ENCODE measurements around the gene KCNMA1. TPM values are rescaled to one million over a fixed set of nuclear protein-coding genes. Genes with fewer than 3 reads are reported as not detected.

KCNMA1 gene
- total RNA-seq, 1 experiment from 2014 or later = 20.7 TPM

GRCh38 chr10:77431209-77431611, 206.4 kb downstream of the KCNMA1 start:
- no TSS peak for BruUV-seq (replicated peaks)
- Histone ChIP-seq H3K9me3 (no peaks in the 10 kb centered on the region), H3K27me3 (replicated peaks; ENCODE audit: control insufficient read depth, insufficient read depth, low read length) (no peaks in the 10 kb centered on the region), H3K36me3 (ENCODE audit: control insufficient read depth, insufficient read depth, low read length) (no peaks in the 10 kb centered on the region), H3K4me3 (ENCODE audit: low read depth, low read length) (no peak overlapping the region), H3K4me1 (peaks cover 62% of the 10 kb centered on the region)
- CTCF ChIA-PET = interaction anchor here (1.0 to 1.4 kb wide), 4 partner anchors 16 to 174 kb away, joined by 3 to 8 read pairs (median 4); no protein-coding TSS in a partner anchor
- Mint-ChIP-seq H3K27ac (ENCODE audit: unreplicated experiment) (peak overlapping the region; percentile 92), H3K4me1 (ENCODE audit: low read depth, unreplicated experiment) (peaks cover 66% of the 10 kb centered on the region), H3K9me3 (ENCODE audit: unreplicated experiment) (peaks cover 18% of the 10 kb centered on the region), H3K4me3 (ENCODE audit: unreplicated experiment) (peak overlapping the region; percentile 47), H3K27me3 (ENCODE audit: insufficient read depth, unreplicated experiment) (no peaks in the 10 kb centered on the region), H3K36me3 (ENCODE audit: insufficient read depth, unreplicated experiment) (no peaks in the 10 kb centered on the region)
- POLR2A ChIA-PET = no interaction called here
- DNase-seq = peak; percentile 90 to 94
- intact Hi-C loops (cut with micrococcal nuclease; ENCODE audit: unreplicated experiment) = loop anchor here (1.0 to 2.0 kb wide), 10 partner anchors 14 to 210 kb away; no protein-coding TSS in a partner anchor
- TF ChIP-seq CTCF (IDR thresholded peaks at IDR 0.05; ENCODE audit: insufficient read depth in 1 of 2, low read depth in 1 of 2, low read length in 1 of 2, severe bottlenecking in 1 of 2, unreplicated experiment in 1 of 2) = peak in 1 of 2 experiments; percentile 75

GRCh38 chr10:77430530-77430929, 207.1 kb downstream of the KCNMA1 start:
- POLR2A ChIA-PET = no interaction called here
- H3K4me3 ChIP-seq (ENCODE audit: low read depth, low read length) = no peak overlapping the region
- no peak for TF ChIP-seq CTCF (IDR thresholded peaks at IDR 0.05; ENCODE audit: insufficient read depth in 1 of 2, low read depth in 1 of 2, low read length in 1 of 2, severe bottlenecking in 1 of 2, unreplicated experiment in 1 of 2)
- Mint-ChIP-seq H3K4me1 (ENCODE audit: low read depth, unreplicated experiment) (peaks cover 60% of the 10 kb centered on the region), H3K36me3 (ENCODE audit: insufficient read depth, unreplicated experiment) (no peaks in the 10 kb centered on the region), H3K27ac (ENCODE audit: unreplicated experiment) (peak overlapping the region; percentile 92), H3K4me3 (ENCODE audit: unreplicated experiment) (peak overlapping the region; percentile 47), H3K9me3 (ENCODE audit: unreplicated experiment) (peaks cover 18% of the 10 kb centered on the region), H3K27me3 (ENCODE audit: insufficient read depth, unreplicated experiment) (no peaks in the 10 kb centered on the region)
- DNase-seq = no peak
- CTCF ChIA-PET = interaction anchor here (1.3 to 1.4 kb wide), 2 partner anchors 40 to 175 kb away, joined by 3 to 8 read pairs; no protein-coding TSS in a partner anchor
- intact Hi-C loops (cut with micrococcal nuclease; ENCODE audit: unreplicated experiment) = loop anchor here (2.0 kb wide), 3 partner anchors 14 to 210 kb away; no protein-coding TSS in a partner anchor
- H3K4me1 ChIP-seq = peaks cover 55% of the 10 kb centered on the region
- BruUV-seq (replicated peaks) = TSS peak; percentile 59
- no peaks in the 10 kb centered on the region for H3K9me3 ChIP-seq
- H3K36me3 ChIP-seq (ENCODE audit: control insufficient read depth, insufficient read depth, low read length) = no peaks in the 10 kb centered on the region
- no peaks in the 10 kb centered on the region for H3K27me3 ChIP-seq (replicated peaks; ENCODE audit: control insufficient read depth, insufficient read depth, low read length)

GRCh38 chr10:77428691-77429395, 208.8 kb downstream of the KCNMA1 start:
- Histone ChIP-seq H3K4me3 (ENCODE audit: low read depth, low read length) (no peak overlapping the region), H3K9me3 (no peaks in the 10 kb centered on the region), H3K27me3 (replicated peaks; ENCODE audit: control insufficient read depth, insufficient read depth, low read length) (no peaks in the 10 kb centered on the region), H3K4me1 (peaks cover 43% of the 10 kb centered on the region), H3K36me3 (ENCODE audit: control insufficient read depth, insufficient read depth, low read length) (no peaks in the 10 kb centered on the region)
- POLR2A ChIA-PET = no interaction called here
- no peak overlapping the region for H3K4me3 Mint-ChIP-seq (ENCODE audit: unreplicated experiment)
- intact Hi-C loops (cut with micrococcal nuclease; ENCODE audit: unreplicated experiment) = no loop called here
- CTCF ChIA-PET = interaction anchor here (0.8 to 1.3 kb wide), 7 partner anchors 12 to 283 kb away, joined by 3 to 6 read pairs (median 3); no protein-coding TSS in a partner anchor
- peaks cover 18% of the 10 kb centered on the region for H3K9me3 Mint-ChIP-seq (ENCODE audit: unreplicated experiment)
- no peaks in the 10 kb centered on the region for H3K36me3 Mint-ChIP-seq (ENCODE audit: insufficient read depth, unreplicated experiment)
- H3K27me3 Mint-ChIP-seq (ENCODE audit: insufficient read depth, unreplicated experiment) = no peaks in the 10 kb centered on the region
- BruUV-seq (replicated peaks) = no TSS peak
- peaks cover 50% of the 10 kb centered on the region for H3K4me1 Mint-ChIP-seq (ENCODE audit: low read depth, unreplicated experiment)
- peak in 1 of 2 experiments; percentile 52 for TF ChIP-seq CTCF (IDR thresholded peaks at IDR 0.05; ENCODE audit: insufficient read depth in 1 of 2, low read depth in 1 of 2, low read length in 1 of 2, severe bottlenecking in 1 of 2, unreplicated experiment in 1 of 2)
- peak overlapping the region; percentile 15 for H3K27ac Mint-ChIP-seq (ENCODE audit: unreplicated experiment)
- DNase-seq = peak; percentile 59 to 60
